HCT116 (cell line): ENCODE data around the gene SZT2.

Experiments used
- ATF3 ChIP-seq: IDR thresholded peaks from 2 replicates; pipeline ENCODE4 v1.6.1; 2012
- CBX3 ChIP-seq: IDR thresholded peaks from 2 replicates; pipeline ENCODE4 v1.6.1; 2012; ENCODE audit warnings: low read depth
- CEBPB ChIP-seq: IDR thresholded peaks from 2 replicates; pipeline ENCODE4 v1.6.1; 2012; ENCODE audit warnings: low read depth
- EZH2 ChIP-seq: fragments of 200-600 bp; sonication (generic); IDR thresholded peaks from 2 replicates; pipeline ENCODE4 v1.6.1; 2017; ENCODE audit warnings: antibody characterized with exemption, mixed run types
- JUND ChIP-seq: IDR thresholded peaks from 2 replicates; pipeline ENCODE4 v1.6.1; 2012
- POLR2A ChIP-seq: IDR thresholded peaks from 2 replicates; pipeline ENCODE4 v1.7.0; 2011; ENCODE audit warnings: borderline replicate concordance; ENCODE audit not compliant: insufficient read depth, insufficient read length; ENCODE audit errors: extremely low read depth
- POLR2AphosphoS5 ChIP-seq: IDR thresholded peaks from 2 replicates; pipeline ENCODE4 v1.6.1; 2011; ENCODE audit warnings: mild to moderate bottlenecking, low read depth, low read length, moderate library complexity
- TF ChIP-seq, protein P1 (sequence below), 3 experiments: fragments of 200-600 bp in 1 of 3; sonication (generic) in 1 of 3; IDR thresholded peaks in 2 of 3; conservative IDR thresholded peaks in 1 of 3; 2 replicates each; pipeline ENCODE4 v1.5.1; 2012 to 2017; ENCODE audit warnings: low read depth in 2 of 3, low read length in 2 of 3, antibody characterized with exemption in 1 of 3, borderline replicate concordance in 1 of 3, control low read depth in 1 of 3, mild to moderate bottlenecking in 1 of 3, mixed read lengths in 1 of 3, mixed run types in 1 of 3, moderate library complexity in 1 of 3; ENCODE audit not compliant: insufficient read depth in 1 of 3
- TF ChIP-seq, protein P2 (sequence below): IDR thresholded peaks from 2 replicates; pipeline ENCODE4 v1.6.1; 2012; ENCODE audit warnings: low read depth

- TF ChIP-seq CBX3 = no peak
- no peak for TF ChIP-seq POLR2AphosphoS5
- no peak for TF ChIP-seq JUND
- no peak for TF ChIP-seq EZH2
- TF ChIP-seq, protein P1, sequence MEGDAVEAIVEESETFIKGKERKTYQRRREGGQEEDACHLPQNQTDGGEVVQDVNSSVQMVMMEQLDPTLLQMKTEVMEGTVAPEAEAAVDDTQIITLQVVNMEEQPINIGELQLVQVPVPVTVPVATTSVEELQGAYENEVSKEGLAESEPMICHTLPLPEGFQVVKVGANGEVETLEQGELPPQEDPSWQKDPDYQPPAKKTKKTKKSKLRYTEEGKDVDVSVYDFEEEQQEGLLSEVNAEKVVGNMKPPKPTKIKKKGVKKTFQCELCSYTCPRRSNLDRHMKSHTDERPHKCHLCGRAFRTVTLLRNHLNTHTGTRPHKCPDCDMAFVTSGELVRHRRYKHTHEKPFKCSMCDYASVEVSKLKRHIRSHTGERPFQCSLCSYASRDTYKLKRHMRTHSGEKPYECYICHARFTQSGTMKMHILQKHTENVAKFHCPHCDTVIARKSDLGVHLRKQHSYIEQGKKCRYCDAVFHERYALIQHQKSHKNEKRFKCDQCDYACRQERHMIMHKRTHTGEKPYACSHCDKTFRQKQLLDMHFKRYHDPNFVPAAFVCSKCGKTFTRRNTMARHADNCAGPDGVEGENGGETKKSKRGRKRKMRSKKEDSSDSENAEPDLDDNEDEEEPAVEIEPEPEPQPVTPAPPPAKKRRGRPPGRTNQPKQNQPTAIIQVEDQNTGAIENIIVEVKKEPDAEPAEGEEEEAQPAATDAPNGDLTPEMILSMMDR (IDR thresholded peaks at IDR 0.05 in 2 of 3, conservative IDR thresholded peaks at IDR 0.05 in 1 of 3; ENCODE audit: borderline replicate concordance in 1 of 3, insufficient read depth in 1 of 3, low read depth in 2 of 3, low read length in 2 of 3) = no peak
- TF ChIP-seq POLR2A = no peak
- TF ChIP-seq CEBPB = no peak
- no peak for TF ChIP-seq ATF3
- TF ChIP-seq, protein P2, sequence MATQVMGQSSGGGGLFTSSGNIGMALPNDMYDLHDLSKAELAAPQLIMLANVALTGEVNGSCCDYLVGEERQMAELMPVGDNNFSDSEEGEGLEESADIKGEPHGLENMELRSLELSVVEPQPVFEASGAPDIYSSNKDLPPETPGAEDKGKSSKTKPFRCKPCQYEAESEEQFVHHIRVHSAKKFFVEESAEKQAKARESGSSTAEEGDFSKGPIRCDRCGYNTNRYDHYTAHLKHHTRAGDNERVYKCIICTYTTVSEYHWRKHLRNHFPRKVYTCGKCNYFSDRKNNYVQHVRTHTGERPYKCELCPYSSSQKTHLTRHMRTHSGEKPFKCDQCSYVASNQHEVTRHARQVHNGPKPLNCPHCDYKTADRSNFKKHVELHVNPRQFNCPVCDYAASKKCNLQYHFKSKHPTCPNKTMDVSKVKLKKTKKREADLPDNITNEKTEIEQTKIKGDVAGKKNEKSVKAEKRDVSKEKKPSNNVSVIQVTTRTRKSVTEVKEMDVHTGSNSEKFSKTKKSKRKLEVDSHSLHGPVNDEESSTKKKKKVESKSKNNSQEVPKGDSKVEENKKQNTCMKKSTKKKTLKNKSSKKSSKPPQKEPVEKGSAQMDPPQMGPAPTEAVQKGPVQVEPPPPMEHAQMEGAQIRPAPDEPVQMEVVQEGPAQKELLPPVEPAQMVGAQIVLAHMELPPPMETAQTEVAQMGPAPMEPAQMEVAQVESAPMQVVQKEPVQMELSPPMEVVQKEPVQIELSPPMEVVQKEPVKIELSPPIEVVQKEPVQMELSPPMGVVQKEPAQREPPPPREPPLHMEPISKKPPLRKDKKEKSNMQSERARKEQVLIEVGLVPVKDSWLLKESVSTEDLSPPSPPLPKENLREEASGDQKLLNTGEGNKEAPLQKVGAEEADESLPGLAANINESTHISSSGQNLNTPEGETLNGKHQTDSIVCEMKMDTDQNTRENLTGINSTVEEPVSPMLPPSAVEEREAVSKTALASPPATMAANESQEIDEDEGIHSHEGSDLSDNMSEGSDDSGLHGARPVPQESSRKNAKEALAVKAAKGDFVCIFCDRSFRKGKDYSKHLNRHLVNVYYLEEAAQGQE = no peak
Measured at GRCh38 chr1:43434256-43434655, 44.6 kb downstream of the SZT2 start.
